AG09319 (cell line): ENCODE data around the gene MEOX2.

ENCODE experiments used
- DNase-seq: peaks from one replicate; pipeline ENCODE4 v3.0.0-alpha.2; 2010; ENCODE audit warnings: low read depth; ENCODE audit errors: extremely low read depth
- TF ChIP-seq, protein P1 (sequence below): IDR thresholded peaks from 2 replicates; pipeline ENCODE4 v1.5.1; 2011; ENCODE audit warnings: low read depth, mild to moderate bottlenecking, inconsistent platforms, low read length, moderate library complexity

MEOX2 gene

DNA sequence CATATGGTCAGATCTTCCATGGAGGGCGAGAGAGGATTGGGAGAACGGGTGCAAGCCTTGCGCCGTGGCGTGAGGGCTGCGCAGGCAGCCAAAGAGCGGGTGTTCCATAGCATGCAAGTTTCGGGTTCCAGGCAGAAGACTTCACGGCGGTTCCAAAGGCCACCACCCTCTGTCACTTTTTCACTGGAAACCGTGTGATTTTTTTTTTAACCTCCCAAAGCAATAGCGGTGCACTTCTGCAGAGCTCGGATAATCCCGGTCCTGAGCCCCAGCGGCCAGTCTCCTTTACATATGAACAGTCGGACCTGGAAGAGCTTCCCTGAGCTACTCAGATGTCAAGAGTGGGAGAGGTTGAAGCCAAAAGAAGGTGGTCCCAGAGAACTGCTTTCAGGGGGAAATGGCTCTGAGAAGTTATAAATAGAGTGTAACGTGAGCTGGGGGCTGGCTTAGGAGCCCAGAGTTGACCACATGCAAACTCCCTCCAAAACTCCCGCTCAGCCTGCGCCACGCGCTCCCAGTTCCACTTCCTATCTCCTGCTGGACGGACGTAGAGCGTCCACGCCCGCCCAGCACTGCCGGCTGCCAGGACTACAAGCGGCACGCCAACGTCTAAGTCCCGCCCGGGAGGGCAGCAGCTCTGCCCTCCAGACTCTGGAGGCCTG lies at the start of gene MEOX2:
MEOX2 (minus strand) TSS at position 389 of the 662 bp plus-strand sequence; CDS start at position 108, 281 bp downstream.
- DNase-seq: no peak

DNA sequence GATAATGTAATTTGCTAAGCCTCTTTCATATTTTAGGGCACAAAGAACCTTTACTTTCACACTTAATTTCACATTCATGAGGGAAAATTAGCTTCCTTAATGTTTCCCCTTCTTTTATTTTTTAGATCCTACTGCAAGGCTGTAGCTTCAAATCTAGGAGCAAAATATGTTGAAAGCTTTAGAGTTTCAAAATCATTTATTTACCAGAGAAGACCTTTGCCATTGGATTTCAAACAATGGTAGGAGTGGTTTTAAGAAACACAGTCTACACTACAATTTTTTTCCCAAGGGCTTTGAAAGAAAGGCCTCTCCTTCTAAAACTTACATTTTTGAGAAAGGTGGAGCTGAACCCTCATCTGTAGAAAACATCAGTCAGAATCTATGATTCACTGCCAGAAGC lies 43.3 kb upstream of the MEOX2 start:
- no peak for DNase-seq
- TF ChIP-seq, protein P1, sequence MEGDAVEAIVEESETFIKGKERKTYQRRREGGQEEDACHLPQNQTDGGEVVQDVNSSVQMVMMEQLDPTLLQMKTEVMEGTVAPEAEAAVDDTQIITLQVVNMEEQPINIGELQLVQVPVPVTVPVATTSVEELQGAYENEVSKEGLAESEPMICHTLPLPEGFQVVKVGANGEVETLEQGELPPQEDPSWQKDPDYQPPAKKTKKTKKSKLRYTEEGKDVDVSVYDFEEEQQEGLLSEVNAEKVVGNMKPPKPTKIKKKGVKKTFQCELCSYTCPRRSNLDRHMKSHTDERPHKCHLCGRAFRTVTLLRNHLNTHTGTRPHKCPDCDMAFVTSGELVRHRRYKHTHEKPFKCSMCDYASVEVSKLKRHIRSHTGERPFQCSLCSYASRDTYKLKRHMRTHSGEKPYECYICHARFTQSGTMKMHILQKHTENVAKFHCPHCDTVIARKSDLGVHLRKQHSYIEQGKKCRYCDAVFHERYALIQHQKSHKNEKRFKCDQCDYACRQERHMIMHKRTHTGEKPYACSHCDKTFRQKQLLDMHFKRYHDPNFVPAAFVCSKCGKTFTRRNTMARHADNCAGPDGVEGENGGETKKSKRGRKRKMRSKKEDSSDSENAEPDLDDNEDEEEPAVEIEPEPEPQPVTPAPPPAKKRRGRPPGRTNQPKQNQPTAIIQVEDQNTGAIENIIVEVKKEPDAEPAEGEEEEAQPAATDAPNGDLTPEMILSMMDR: no peak

More for the DNA sequence above, at the start of gene MEOX2:
- TF ChIP-seq, protein P1: no peak

DNA sequence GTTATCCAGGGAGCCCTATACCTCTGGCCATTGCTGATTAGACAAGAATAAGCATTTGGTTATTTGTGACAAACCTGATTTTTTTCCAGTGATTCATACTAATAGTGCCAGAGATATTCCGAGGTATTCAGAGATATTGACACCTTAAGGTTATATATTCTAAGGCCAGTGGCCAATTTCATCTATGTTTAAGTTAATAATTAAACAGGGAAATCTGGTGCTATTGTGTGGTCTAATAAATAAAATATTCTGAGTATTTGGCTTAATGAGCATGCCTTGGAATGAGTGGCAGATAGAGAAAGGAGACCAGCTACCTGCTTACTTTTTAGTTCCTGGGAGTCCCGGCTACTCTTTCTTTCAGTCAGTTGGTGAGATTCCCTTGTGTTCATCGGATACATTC lies 38.6 kb upstream of the MEOX2 start:
- DNase-seq: no peak
- TF ChIP-seq, protein P1: no peak

DNA sequence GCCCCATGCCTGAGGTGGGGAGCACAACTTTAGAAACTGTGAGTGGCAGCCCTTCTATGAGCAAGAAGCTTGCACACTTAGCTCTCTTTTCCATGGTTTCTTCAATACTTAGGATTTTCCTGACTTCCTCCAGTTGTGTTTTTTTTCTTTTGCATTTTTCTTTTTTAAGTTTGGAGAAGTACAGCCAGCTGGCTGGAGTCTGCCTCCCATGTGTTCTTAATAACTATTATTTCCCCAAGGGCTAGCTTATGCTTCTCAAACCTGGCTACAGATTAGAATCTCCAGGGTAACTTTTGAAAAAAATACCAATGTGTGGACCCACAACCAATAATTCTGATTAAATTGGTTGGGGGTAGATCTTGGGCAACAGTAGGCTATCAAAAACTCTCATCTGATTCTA lies 37.4 kb upstream of the MEOX2 start:
- DNase-seq: no peak
- TF ChIP-seq, protein P1: no peak

DNA sequence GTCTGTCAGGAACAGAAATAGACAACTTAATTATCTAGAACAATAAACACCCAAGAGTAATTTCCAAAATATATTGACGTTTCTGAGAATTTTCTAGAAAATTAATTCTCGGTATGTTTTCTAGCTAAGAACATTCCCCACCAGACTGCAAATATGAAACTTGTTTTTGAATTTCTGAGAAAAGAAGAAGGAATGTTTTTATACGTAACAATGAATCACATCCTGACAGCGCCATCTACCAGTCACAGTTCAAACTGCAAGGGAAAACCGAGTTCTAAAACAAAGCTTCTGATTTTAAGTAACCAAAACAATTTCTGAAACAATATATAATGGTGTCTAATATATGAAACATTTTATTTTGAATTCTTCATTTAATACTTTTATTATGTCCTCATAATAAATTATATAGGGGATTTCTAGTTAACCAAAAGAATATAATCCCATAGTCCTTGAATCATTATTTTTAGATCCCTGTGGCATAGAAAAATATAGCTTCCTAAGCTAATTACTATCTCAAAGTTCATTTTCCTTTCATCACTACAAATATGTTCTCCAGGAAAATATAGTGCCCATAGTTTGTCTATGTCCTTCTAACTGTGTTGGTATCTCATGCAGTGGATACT lies 34.5 kb upstream of the MEOX2 start:
- TF ChIP-seq, protein P1: peak; percentile 77
- peak; percentile 8 for DNase-seq

DNA sequence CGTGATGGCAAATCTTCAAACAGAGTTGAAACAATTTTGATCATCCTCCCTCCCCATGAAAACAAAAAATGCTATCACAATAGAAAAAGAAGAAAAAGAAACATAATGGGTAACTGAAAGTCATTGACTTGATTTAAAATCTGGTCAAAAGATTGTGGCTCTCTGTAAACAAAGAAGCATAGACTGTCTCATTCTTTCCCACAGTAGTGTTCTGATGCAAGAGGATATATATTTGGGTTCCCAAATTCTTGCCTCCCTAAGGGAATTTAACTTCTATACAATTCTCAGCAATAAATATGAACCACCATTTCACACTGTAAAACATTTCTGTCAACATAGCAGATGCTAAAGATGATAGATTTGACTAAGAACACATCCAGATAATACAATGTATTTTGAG lies 32.8 kb upstream of the MEOX2 start:
- TF ChIP-seq, protein P1: no peak
- DNase-seq: no peak

DNA sequence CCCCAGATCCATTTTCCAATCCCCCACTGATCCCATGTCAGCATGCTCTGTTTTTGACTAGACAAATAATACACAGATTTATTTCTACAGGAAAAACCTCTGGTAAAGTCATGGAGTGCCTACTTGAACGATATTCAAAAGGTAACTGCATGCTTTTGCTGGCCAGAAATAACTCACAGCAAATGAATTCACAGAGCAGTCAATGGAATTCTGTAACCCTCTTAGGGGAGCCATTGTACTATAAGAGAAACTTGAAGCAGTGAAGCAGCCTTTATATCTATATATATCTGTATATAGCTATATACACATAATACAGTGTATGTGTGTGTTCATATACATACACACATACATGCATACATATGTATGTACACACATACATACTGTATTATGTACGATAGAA lies 29.0 kb upstream of the MEOX2 start:
- DNase-seq: no peak
- TF ChIP-seq, protein P1: no peak
